Measurements from ENCODE around the gene SSU72. TPM values are rescaled to one million over a fixed set of nuclear protein-coding genes. Genes with fewer than 3 reads are reported as not detected.
A peak's percentile ranks its signal among the peaks of the same experiment; 100 is the strongest.

The SSU72 gene
- total RNA-seq, 1 experiment from 2014 or later: 169 TPM

GRCh38 chr1:1550087-1550486, 24.6 kb downstream of the SSU72 start:
- DNase-seq (ENCODE audit: low spot score): no peak
- in situ Hi-C loops (cut with HindIII; ENCODE audit: low sequenced_read_pairs): no loop called here

GRCh38 chr1:1548591-1548990, 26.1 kb downstream of the SSU72 start:
- in situ Hi-C loops (cut with HindIII; ENCODE audit: low sequenced_read_pairs): no loop called here
- DNase-seq (ENCODE audit: low spot score): no peak

GRCh38 chr1:1547476-1547875, 27.2 kb downstream of the SSU72 start:
- in situ Hi-C loops (cut with HindIII; ENCODE audit: low sequenced_read_pairs): no loop called here
- no peak for DNase-seq (ENCODE audit: low spot score)

GRCh38 chr1:1547011-1547410, 27.7 kb downstream of the SSU72 start:
- in situ Hi-C loops (cut with HindIII; ENCODE audit: low sequenced_read_pairs): no loop called here
- no peak for DNase-seq (ENCODE audit: low spot score)

- no peak for DNase-seq (ENCODE audit: low spot score)
- in situ Hi-C loops (cut with HindIII; ENCODE audit: low sequenced_read_pairs): no loop called here
These were observed 28.5 kb downstream of the SSU72 start for GRCh38 chr1:1545946-1546737.

GRCh38 chr1:1544544-1544943, 30.1 kb downstream of the SSU72 start:
- in situ Hi-C loops (cut with HindIII; ENCODE audit: low sequenced_read_pairs): no loop called here
- no peak for DNase-seq (ENCODE audit: low spot score)

GRCh38 chr1:1543706-1544099, 31.0 kb downstream of the SSU72 start:
- in situ Hi-C loops (cut with HindIII; ENCODE audit: low sequenced_read_pairs): no loop called here
- DNase-seq (ENCODE audit: low spot score): no peak

GRCh38 chr1:1542766-1543705, 31.6 kb downstream of the SSU72 start:
- DNase-seq (ENCODE audit: low spot score): no peak
- in situ Hi-C loops (cut with HindIII; ENCODE audit: low sequenced_read_pairs): no loop called here

- DNase-seq (ENCODE audit: low spot score): no peak
- in situ Hi-C loops (cut with HindIII; ENCODE audit: low sequenced_read_pairs): no loop called here
These were observed 32.5 kb downstream of the SSU72 start for GRCh38 chr1:1541956-1542765.

GRCh38 chr1:1540818-1541628, 33.6 kb downstream of the SSU72 start:
- in situ Hi-C loops (cut with HindIII; ENCODE audit: low sequenced_read_pairs): no loop called here
- no peak for DNase-seq (ENCODE audit: low spot score)

- in situ Hi-C loops (cut with HindIII; ENCODE audit: low sequenced_read_pairs): no loop called here
- peak; percentile 82 for DNase-seq (ENCODE audit: low spot score)
These were observed 34.4 kb downstream of the SSU72 start, which contains the start of gene TMEM240 for GRCh38 chr1:1540090-1540817. TSS of gene TMEM240 (minus strand) at chr1:1540624. CDS start at chr1:1540346, 278 bp downstream.

GRCh38 chr1:1539310-1540089, 35.2 kb downstream of the SSU72 start:
- DNase-seq (ENCODE audit: low spot score): peak; percentile 60
- in situ Hi-C loops (cut with HindIII; ENCODE audit: low sequenced_read_pairs): no loop called here

GRCh38 chr1:1538989-1539309, 35.7 kb downstream of the SSU72 start:
- in situ Hi-C loops (cut with HindIII; ENCODE audit: low sequenced_read_pairs): no loop called here
- DNase-seq (ENCODE audit: low spot score): no peak

GRCh38 chr1:1538334-1538733, 36.3 kb downstream of the SSU72 start:
- no peak for DNase-seq (ENCODE audit: low spot score)
- in situ Hi-C loops (cut with HindIII; ENCODE audit: low sequenced_read_pairs): no loop called here

GRCh38 chr1:1537626-1538250, 36.9 kb downstream of the SSU72 start:
- in situ Hi-C loops (cut with HindIII; ENCODE audit: low sequenced_read_pairs): no loop called here
- DNase-seq (ENCODE audit: low spot score): no peak

- DNase-seq (ENCODE audit: low spot score): no peak
- in situ Hi-C loops (cut with HindIII; ENCODE audit: low sequenced_read_pairs): no loop called here
These were observed 37.6 kb downstream of the SSU72 start for GRCh38 chr1:1536938-1537546.

Measured in G401 (cell line).